HG02973 (cell line): ENCODE results near the gene PUM2.

ENCODE experiments used
- ATAC-seq: cut with Tn5 transposase; IDR thresholded peaks from one replicate; pipeline ENCODE4 v1.9.1; 2021; ENCODE audit warnings: moderate library complexity; ENCODE audit not compliant: unreplicated experiment

PUM2 gene

GRCh38 chr2:20346565-20347381 lies 3.9 kb downstream of the PUM2 start:
- ATAC-seq, result no peak

GRCh38 chr2:20343128-20343527 lies 7.5 kb downstream of the PUM2 start:
- ATAC-seq, result no peak

GRCh38 chr2:20339012-20339411 lies 11.6 kb downstream of the PUM2 start:
- ATAC-seq, result no peak

- ATAC-seq, result no peak
Measured at GRCh38 chr2:20334605-20335203, 15.9 kb downstream of the PUM2 start.

- ATAC-seq, result no peak
Measured at GRCh38 chr2:20333738-20334137, 16.9 kb downstream of the PUM2 start.

- ATAC-seq, result no peak
Measured at GRCh38 chr2:20330192-20330591, 20.5 kb downstream of the PUM2 start.

GRCh38 chr2:20327370-20327769 lies 23.3 kb downstream of the PUM2 start:
- ATAC-seq, result no peak

- ATAC-seq, result peak; percentile 55
Measured at GRCh38 chr2:20326163-20326780, 24.4 kb downstream of the PUM2 start.

- no peak for ATAC-seq
Measured at GRCh38 chr2:20322527-20323300, 27.9 kb downstream of the PUM2 start.

GRCh38 chr2:20317690-20318089 lies 33.0 kb downstream of the PUM2 start:
- ATAC-seq, result no peak

GRCh38 chr2:20317197-20317596 lies 33.4 kb downstream of the PUM2 start:
- no peak for ATAC-seq

GRCh38 chr2:20314562-20315501 lies 35.8 kb downstream of the PUM2 start:
- no peak for ATAC-seq

GRCh38 chr2:20313659-20314058 lies 37.0 kb downstream of the PUM2 start:
- no peak for ATAC-seq

GRCh38 chr2:20309001-20309400 lies 41.6 kb downstream of the PUM2 start:
- ATAC-seq, result no peak

- no peak for ATAC-seq
Measured at GRCh38 chr2:20307311-20307710, 43.3 kb downstream of the PUM2 start.

GRCh38 chr2:20304411-20304810 lies 46.2 kb downstream of the PUM2 start:
- ATAC-seq, result no peak

GRCh38 chr2:20303966-20304365 lies 46.7 kb downstream of the PUM2 start:
- no peak for ATAC-seq

- ATAC-seq, result no peak
Measured at GRCh38 chr2:20302019-20302418, 48.6 kb downstream of the PUM2 start.

- ATAC-seq, result no peak
Measured at GRCh38 chr2:20300656-20301055, 50.0 kb downstream of the PUM2 start.

- ATAC-seq, result no peak
Measured at GRCh38 chr2:20299113-20299512, 51.5 kb downstream of the PUM2 start.
